ENCODE measurements around the gene PACSIN1.

Gene PACSIN1

GRCh38 chr6:34547701-34548644, 82.1 kb downstream of the PACSIN1 start:
- no peak for DNase-seq

- DNase-seq, result no peak
Observed at GRCh38 chr6:34549026-34549803, 83.3 kb downstream of the PACSIN1 start.

DNA sequence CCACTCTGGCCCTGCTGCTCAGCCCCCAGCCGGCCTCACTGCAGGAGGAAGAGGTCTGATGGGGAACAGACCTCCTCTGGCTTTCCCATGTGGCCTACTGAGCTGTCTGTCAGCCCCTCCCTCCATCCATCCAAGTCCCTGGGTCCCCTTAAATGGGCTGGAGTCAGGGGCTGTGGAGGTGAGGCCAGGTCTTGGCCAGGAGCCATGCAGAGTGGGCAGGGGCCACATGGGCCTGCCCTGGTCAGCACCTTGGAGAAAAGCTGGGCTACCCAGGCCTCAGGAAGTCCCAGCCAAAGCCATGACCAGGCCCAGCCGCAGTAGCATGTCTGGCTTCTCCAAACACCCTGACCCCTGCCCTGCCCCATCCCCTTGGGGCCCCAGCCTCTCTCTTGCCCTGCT, 83.9 kb downstream of the PACSIN1 start:
- DNase-seq, result no peak

GRCh38 chr6:34551720-34552119, 85.8 kb downstream of the PACSIN1 start:
- no peak for DNase-seq

DNA sequence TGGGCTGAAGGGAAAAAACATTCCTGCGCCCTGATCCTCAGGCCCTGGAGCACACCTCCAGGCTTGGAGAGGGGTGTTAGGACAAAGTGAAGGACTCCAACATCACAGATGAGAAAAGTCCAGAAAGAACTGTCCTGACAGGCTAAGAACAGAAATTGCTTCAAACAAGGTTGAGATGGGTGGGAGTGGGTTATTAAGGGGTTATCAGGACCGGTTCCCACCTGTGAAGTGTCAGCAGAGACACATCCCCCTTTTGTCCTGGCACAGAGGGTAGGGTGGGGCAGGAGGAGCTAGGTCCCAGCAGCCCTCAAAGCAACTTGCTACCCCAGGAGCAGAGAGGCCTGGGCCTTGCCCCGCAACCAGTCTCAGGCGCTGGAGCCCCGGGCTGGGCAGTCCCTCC, 86.7 kb downstream of the PACSIN1 start:
- DNase-seq, result no peak

- no peak for DNase-seq
Observed at GRCh38 chr6:34553146-34553545, 87.3 kb downstream of the PACSIN1 start.

GRCh38 chr6:34553750-34554149, 87.9 kb downstream of the PACSIN1 start:
- DNase-seq, result no peak

- DNase-seq, result no peak
Observed at GRCh38 chr6:34554291-34555006, 88.6 kb downstream of the PACSIN1 start.

- no peak for DNase-seq
Observed at GRCh38 chr6:34555007-34555322, 89.1 kb downstream of the PACSIN1 start.

DNA sequence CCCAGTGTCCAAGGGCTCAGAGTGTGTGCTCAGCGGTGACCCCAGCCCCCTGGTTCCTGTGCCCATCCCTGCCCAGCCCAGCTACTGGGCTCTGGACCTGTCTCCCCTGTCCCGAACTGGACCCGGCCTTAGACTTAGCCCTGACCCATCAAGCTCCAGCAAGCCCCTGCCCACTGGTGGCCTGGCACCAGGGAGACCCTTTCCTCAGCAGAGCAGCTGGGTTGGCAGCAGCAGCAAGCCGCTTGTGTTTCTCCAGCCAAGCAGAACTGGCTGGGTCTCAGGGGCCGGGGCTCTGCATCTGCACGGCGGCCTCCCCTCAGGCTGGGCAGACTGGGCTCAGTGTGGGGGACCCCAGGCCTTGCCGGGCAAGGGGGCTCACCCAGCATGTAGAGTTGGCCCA, 89.5 kb downstream of the PACSIN1 start:
- DNase-seq, result no peak

- DNase-seq, result no peak
Observed at GRCh38 chr6:34556031-34556471, 90.2 kb downstream of the PACSIN1 start, which contains the start of gene SPDEF. Gene SPDEF, minus strand, starts transcription at chr6:34556329. Its CDS starts 11,874 bp downstream, at chr6:34544455.

DNA sequence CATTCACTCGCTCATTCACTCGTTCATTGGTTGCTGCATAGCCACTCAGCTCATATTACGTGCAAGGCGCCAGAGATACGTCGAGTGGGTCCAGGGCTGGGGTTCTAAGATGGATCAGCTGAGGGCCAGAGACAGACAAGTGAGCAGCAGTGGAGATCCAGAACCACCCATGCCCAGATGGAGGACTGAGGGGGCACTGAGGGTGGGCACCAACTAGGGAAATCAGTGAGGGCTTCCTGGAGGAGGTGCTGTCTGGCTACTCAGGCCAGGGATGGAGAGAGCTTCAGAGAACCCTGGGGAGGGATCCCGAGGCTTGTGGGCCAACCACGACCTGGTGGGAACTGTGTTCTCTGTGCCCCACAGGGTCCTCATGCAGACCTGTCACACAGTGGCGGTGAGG, 90.6 kb downstream of the PACSIN1 start:
- DNase-seq, result no peak

DNA sequence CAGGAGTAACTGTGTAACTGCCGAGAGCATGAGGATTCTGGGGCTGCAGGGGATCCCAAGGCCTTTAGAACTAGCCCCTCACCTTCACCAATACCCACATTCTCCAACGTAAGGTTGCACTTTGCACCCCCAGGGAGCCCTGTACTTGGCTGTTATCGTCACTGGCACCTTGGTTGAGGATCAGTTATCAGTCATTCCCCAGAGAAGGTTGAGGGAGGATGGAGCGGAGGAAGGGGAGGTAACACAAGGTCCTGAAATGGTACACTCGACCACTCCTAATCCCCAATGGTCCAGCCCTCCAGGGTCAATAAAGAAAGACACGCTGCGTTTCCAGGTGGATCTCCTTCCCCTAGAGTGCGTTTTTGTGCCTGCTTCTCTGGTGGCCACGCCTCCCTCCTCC, 91.4 kb downstream of the PACSIN1 start:
- no peak for DNase-seq

DNA sequence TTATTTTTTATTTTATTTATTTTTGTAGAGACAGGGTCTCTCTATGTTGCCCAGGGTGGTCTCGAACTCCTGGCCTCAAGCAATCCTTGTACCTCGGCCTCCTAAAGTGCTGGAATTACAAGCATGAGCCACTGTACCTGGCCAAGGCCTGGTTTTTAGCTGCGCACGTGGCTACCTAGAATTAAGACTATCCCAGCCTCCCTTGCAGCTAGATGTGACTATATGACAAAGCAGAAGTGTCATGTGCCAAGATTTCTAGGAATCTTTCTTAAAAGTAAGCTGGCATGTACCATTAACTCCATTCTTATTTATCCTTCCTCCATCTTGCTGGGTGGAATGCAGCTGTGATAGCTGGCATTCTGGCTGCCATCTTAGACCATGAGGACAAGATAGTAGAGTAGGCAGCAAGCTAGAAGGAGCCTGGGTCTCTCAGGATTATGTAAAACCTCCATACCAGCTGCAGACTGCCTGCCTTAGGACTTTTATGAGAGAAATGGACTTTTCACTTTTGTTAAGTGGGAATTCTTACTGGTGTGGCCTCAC, 92.4 kb downstream of the PACSIN1 start:
- no peak for DNase-seq

DNA sequence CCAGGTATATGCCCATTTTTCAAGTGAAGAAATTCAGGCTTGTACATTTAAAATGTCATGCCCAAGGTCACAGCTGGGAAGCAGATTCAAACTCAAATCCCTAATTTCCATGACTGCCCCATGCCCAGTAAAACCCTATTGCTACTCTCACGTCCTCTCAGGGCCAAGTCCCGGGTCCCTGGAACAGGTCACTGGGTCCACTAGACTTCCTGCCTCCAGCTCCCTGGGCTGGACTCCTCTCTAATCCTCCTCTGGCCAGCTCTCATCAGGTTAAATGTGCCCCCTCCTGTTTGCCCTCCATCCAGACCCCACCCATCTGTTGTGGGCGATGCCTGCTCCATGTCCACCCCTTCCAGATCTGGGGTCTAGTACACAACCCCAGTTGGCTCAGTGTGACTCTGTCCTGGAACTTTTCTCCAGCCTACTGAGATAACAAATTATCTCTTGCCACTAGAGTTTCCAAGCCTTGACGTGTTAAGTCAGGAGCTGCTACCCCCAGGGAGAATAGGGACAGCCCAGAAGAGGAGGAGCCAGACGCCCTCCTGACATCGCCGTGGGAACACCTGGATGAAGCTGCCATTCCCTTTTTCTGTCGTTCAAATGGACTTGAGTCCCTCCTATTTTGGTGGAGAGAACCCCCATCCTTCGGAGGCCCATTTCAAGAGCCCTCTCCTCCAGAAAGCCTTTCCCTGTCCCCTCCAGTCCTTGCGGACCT, 93.9 kb downstream of the PACSIN1 start:
- no peak for DNase-seq

GRCh38 chr6:34560366-34561226, 94.7 kb downstream of the PACSIN1 start:
- no peak for DNase-seq

GRCh38 chr6:34561227-34561530, 95.3 kb downstream of the PACSIN1 start:
- no peak for DNase-seq

- no peak for DNase-seq
Observed at GRCh38 chr6:34562350-34562749, 96.5 kb downstream of the PACSIN1 start.

- no peak for DNase-seq
Observed at GRCh38 chr6:34562861-34563512, 97.1 kb downstream of the PACSIN1 start.

GRCh38 chr6:34563513-34563870, 97.6 kb downstream of the PACSIN1 start:
- DNase-seq, result no peak

DNA sequence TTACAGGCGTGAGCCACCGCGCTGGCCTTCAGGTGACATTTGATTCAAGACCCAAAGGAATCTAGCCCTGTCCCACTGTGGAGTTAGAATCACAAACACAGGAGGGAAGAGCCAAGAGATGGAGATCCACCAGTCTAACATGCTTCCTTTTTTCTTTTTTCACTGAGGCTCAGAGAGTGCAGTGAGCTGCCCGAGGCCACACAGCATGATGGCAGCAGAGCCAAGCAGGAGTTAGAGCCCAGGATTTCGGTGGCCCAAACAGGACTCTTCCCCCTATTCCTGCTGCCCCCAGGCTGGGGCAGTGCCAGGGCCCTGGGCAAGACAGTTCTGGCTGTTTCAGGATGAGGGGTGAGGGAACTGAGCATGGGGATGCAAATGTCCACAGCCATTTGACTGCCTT, 98.3 kb downstream of the PACSIN1 start:
- no peak for DNase-seq

Data from NCI-H2107 (cell line).